GM19193 (cell line): ENCODE results near the gene ERCC6.

Experiments used
- POLR2A ChIP-seq: IDR thresholded peaks from 4 replicates; pipeline ENCODE4 v1.6.1; 2011; ENCODE audit not compliant: insufficient read depth, insufficient read length; ENCODE audit errors: extremely low read depth

Gene ERCC6

DNA sequence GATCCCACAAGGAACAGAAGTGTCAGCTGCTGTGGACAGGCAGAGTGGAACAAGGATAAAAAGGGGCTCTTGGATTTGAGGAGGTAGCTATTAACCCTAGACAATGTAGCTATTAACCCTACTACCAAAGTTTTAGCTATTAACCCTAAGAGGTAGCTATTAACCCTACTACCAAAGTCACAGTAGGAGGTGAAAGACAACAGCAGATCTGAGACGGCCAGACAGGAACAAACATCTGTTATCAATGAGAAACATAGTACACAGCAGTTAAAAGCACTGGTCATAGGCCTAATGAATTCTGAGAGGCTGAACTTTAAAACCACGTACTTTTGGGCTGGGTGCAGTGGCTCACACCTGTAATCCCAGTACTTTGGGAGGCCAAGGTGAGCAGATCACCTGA, 11.9 kb downstream of the ERCC6 start:
- no peak for TF ChIP-seq POLR2A

DNA sequence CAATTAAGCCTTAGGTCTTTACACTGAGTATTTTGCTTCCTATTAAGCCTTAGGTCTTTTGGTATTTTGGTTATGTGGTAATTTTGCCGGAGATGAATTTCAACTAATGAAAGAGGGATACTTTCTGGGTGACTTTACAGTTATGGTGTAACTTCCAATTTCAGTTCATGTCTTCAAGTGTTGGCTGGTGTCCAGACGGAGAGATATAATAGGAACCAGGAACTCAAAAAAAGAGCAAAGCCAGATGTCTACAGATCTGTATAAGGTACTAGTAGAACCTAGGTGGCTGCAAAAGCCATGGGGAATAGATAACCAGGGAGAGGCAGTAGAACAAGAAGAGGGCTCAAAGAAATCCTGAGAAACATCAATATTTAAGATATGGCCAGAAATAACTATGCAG, 12.3 kb downstream of the ERCC6 start:
- no peak for TF ChIP-seq POLR2A

- no peak for TF ChIP-seq POLR2A
These were observed 14.4 kb downstream of the ERCC6 start for GRCh38 chr10:49524496-49524895.

DNA sequence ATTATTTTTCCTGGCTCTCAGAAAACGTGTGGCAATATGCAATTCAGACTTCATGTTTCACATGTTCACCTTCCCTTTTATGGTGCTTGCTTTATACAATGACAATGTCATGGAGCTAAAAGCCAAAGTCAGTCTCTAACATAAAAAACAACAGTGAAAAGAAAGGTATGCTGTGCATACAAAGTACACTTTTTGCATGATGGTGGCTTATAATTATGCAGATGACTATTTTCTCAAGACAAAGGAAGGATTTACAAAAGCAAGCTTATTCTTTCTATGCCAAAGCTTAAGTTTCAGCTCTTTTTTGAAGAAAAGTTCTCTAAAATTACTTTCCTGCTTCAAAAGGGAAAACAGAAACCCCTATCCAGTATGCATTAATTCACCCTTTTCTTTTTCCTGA, 15.6 kb downstream of the ERCC6 start:
- TF ChIP-seq POLR2A, result no peak

- TF ChIP-seq POLR2A, result no peak
These were observed 17.9 kb downstream of the ERCC6 start for GRCh38 chr10:49521062-49521461.

DNA sequence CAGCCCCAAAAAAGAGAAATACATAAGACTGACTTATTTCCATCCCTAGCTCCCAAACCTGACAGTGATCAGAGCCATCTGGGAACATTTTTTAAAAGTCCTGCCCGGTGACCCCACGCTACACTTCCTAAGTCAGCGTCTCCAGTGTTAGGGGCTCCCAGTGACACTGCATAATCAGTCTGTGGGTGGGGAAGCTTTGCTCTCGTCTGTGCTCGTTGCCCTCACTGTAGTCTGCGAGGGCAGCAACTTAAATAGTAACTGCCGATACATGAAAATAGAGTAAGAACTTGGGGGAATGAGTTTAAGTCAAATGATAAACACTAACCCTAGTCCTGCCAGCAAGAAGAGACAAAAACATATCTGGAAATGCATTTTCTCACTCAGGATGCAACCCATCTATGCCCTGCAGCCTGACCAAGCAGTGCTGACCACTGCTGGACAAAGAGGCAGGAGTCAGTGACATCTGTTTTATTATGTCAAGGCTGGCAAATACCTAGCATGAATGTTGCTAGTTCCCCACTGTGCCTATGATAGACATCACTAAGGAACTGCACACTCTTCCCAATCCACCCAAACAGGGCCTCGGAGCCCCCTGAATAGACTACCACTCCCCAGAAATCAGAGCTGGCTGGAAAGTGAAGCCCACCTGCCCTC, 18.7 kb downstream of the ERCC6 start:
- TF ChIP-seq POLR2A, result no peak

- no peak for TF ChIP-seq POLR2A
These were observed 19.2 kb downstream of the ERCC6 start for GRCh38 chr10:49519717-49520116.

DNA sequence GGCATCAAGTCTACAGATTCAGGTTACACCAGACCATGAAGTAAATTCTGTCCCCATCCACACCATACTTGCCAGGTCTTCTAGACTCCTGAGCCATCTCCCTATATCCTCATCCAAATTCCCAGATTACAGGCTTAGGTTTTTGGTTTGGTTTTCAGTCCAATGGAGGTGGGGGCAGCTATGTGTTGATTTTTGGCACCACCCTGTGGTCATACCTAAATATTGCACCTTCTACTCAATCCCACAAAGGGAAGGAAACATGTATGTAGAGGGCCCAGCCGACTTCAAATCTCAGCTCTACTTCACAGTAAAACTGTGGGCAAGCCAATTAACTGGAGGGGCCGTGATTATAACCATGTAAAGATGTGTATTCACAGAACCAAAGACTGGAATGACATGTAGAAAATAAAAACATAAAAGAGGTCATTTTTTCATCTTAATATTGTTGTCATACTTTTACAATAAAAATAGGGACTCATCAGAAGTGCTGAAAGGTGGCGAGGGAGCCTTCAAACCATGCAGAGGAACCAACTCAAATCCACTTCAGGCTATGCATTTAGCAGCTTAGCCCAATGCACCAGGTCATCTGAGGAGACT, 19.8 kb downstream of the ERCC6 start:
- TF ChIP-seq POLR2A, result no peak

DNA sequence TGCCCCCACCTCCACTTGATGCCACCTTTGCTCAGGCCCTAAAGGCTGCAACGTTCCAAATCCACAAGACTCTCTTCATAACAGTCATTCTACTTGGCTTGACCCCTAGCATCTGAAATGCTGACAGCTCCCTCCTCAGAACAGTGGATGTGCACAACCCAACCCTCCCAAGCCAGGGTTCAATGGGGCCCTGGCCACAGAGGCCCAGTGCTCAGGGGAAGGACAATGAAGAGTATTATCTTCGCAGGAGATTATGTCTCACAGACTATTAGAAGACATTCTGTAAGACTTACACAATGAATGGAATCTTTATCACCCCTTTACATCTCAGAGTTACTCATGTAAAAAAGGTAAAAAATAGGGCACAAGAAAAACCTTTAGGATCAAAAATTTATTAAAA, 20.4 kb downstream of the ERCC6 start:
- TF ChIP-seq POLR2A, result no peak

DNA sequence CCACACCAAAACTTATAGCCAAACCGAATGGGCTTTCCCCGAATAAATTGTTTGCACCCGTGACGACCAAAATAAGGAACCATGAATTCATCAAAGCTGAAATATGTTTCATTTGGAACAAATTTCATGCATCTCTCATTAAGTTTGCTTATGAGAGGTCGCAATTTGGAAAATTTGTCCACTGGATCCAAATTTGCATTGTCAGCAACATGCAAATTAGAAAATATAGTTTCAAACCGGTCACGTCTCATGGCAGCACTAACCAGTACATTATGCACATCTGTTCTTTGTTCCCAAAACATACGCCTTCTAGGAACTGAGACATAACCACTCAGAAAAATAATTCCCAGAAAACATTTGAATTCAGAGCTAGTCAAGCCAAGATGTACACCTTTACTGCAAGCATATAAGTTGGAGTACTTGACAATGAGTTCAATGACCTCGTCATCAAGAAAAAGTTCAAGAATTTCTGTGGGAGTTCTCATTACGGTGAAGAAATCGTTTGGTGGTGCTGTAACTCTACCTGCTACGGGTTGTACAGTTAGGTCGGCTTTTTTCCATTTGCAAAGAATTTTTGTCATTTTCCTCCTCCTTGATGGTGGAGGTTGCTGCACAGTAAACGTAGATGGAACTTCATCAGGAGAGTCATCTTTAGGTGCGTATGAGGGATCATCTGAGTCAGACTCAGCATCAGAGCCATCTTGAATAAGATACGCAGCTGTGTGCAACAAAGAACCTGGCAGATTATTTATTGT, 22.5 kb downstream of the ERCC6 start:
- TF ChIP-seq POLR2A, result no peak

DNA sequence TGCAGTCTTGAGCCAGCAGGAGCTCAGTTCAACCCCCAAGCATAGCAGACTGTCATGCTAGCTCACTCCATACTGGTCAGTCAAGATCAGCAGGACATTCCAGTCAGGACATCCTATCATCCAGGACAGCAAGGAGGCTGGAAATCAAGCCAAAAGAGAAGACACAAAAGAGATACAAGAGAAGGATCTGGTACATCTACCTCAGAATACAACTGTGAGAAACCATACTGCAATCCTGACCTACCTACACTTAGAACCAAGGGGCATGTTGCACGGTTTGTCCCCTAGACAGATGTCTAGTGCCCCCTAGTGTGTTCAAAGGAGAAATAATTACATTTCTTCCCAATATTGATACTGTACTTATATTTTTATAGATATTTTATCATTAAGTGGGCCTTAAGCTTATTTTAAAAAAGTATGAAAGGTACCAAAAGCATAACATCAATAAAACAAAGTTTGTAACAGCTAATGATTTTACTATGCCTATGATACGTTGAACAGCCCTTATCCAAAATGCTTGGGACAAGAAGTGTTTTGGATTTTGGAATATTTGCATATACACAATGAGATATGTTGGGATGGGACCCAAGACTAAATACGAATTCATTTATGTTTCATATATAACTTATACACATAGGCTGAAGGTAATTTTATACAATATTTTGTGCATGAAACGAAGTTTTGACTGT, 26.7 kb downstream of the ERCC6 start:
- TF ChIP-seq POLR2A, result no peak

DNA sequence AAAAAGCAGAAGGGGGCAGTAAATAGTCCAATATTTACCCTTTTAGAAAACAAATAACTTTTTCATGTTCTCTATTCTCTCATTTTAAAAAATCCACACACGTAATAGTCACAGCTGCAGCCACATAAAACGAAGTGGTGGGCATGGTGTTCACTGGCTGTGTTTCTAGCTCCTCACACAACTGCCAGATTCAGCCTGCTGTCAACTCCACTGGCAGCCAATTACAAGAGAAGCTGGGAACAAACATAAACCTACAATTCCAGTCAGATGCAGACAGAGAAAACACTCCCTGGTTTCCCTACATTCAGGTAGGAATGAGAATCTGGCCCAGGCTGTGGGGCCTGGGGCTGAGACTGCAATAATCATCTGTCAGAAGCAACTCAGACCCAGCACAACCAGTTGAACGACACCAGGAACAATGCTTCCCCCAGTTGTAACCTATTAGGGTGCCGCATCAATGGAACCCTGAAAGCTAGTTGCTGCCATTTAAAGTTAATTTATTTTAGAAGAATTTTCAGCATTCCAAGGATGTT, 29.1 kb downstream of the ERCC6 start:
- no peak for TF ChIP-seq POLR2A

- TF ChIP-seq POLR2A, result no peak
These were observed 30.3 kb downstream of the ERCC6 start for GRCh38 chr10:49508654-49509053.

DNA sequence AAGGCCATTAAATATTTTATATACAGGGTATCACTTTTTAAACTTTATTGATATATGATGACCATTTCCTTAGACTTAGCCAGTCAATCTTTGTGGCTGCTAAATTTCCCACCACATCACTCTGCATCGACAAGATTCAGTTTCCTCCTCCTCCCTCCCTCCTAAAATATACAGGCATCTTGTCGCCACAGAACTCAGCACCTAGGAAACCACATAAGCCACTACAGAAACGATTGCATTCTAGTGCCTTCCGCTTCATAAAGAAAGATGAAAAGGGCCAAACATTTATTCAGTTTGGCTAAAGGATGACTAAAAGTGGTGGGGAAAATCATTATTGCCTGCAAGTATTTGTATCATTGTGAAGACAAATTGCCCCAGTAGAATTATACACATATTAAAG, 30.7 kb downstream of the ERCC6 start:
- TF ChIP-seq POLR2A, result no peak

- no peak for TF ChIP-seq POLR2A
These were observed 33.3 kb downstream of the ERCC6 start for GRCh38 chr10:49505589-49505988.
